GM12878 (cell line): ENCODE results near the gene ITPR3. TPM values are rescaled to one million over a fixed set of nuclear protein-coding genes. Genes with fewer than 3 reads are reported as not detected.

Source experiments
- ATAC-seq: fragments of 200-7000 bp; cut with Tn5 transposase; 3 replicates; pipeline ENCODE4 v1.9.1; 2020; ENCODE audit warnings: mild to moderate bottlenecking, moderate library complexity
- BruUV-seq: library from RNA; stranded (reverse); fragments of 400-500 nt; replicated peaks from 2 replicates; lab custom pipeline; 2021; lab: Mats Ljungman, UMichigan
- CTCF ChIA-PET: fragments of 300-600 bp; sonication (Branson Sonifier 250); formaldehyde crosslinking; extraction: SDS; loops from one replicate; lab custom pipeline; 2021; ENCODE audit warnings: inconsistent platforms; lab: Yijun Ruan, JAX
- POLR2A ChIA-PET: fragments of 350-600 bp; formaldehyde crosslinking; extraction: SDS; loops from one replicate; lab custom pipeline; 2021; ENCODE audit warnings: inconsistent platforms; lab: Charles Lee
- RAD21 ChIA-PET: fragments of 300-600 bp; sonication (Branson Sonifier 250); formaldehyde crosslinking; loops from one replicate; lab custom pipeline; 2023; ENCODE audit warnings: antibody characterized with exemption; ENCODE audit not compliant: unreplicated experiment; lab: Charles Lee
- SMC1A ChIA-PET: fragments of 300-600 bp; sonication (Branson Sonifier 250); formaldehyde crosslinking; loops from one replicate; lab custom pipeline; 2023; ENCODE audit not compliant: unreplicated experiment, uncharacterized antibody; lab: Charles Lee
- DNase-seq: peaks from one replicate; pipeline ENCODE4 v3.0.0-alpha.2; 2011; ENCODE audit warnings: low read depth, low spot score
- FAIRE-seq: peaks from 3 replicates; lab custom pipeline; 2011; peaks lifted over from hg19 to GRCh38; lab: Jason Lieb, UNC
- H2AFZ ChIP-seq: 2 replicates; pipeline ENCODE4 v1.6.0; 2011; ENCODE audit warnings: low read depth, low read length, control low read depth; ENCODE audit not compliant: control insufficient read depth
- H3K27ac ChIP-seq: 2 replicates; pipeline ENCODE4 v1.5.1; 2011; ENCODE audit warnings: control low read depth; ENCODE audit not compliant: control insufficient read depth, insufficient read depth
- H3K27me3 ChIP-seq, 2 experiments: replicated peaks in 1 of 2; 2 replicates each; pipeline versions ENCODE4 v1.6.0 to v1.6.1; 2011; ENCODE audit warnings: low read length in 1 of 2; ENCODE audit not compliant: control insufficient read depth in 2 of 2, insufficient read depth in 2 of 2
- H3K36me3 ChIP-seq, 2 experiments: 2 replicates each; pipeline ENCODE4 v1.5.1; 2011; ENCODE audit warnings: low read length in 1 of 2; ENCODE audit not compliant: control insufficient read depth in 2 of 2, insufficient read depth in 2 of 2
- H3K4me1 ChIP-seq: 2 replicates; pipeline ENCODE4 v1.6.1; 2011; ENCODE audit warnings: mild to moderate bottlenecking, low read length, moderate library complexity, mixed read lengths; ENCODE audit not compliant: control insufficient read depth, insufficient read depth
- H3K4me2 ChIP-seq: 2 replicates; pipeline ENCODE4 v1.6.0; 2011; ENCODE audit warnings: control low read depth; ENCODE audit not compliant: control insufficient read depth, insufficient read depth
- H3K4me3 ChIP-seq: fragments of 200-600 bp; sonication (generic); 2 replicates; pipeline ENCODE4 v1.5.1; 2016
- H3K79me2 ChIP-seq: 2 replicates; pipeline ENCODE4 v1.6.0; 2011; ENCODE audit warnings: low read length; ENCODE audit not compliant: control insufficient read depth, insufficient read depth
- H3K9ac ChIP-seq: 2 replicates; pipeline ENCODE4 v1.8.0; 2011; ENCODE audit warnings: low read length, control low read depth, mixed read lengths; ENCODE audit not compliant: control insufficient read depth, insufficient read depth
- H3K9me3 ChIP-seq: replicated peaks from 3 replicates; pipeline ENCODE4 v1.5.1; 2011; ENCODE audit warnings: mild to moderate bottlenecking, low read length; ENCODE audit not compliant: control insufficient read depth, insufficient read depth
- H4K20me1 ChIP-seq: 2 replicates; pipeline ENCODE4 v1.6.0; 2011; ENCODE audit not compliant: control insufficient read depth, insufficient read depth
- CEBPB ChIP-seq, 2 experiments: fragments of 150-350 bp in 1 of 2; IDR thresholded peaks; 2 replicates each; pipeline ENCODE4 v1.6.1; 2012 to 2014; ENCODE audit warnings: low read depth in 2 of 2, low read length in 2 of 2, borderline replicate concordance in 1 of 2, inconsistent platforms in 1 of 2
- EGR1 ChIP-seq, 2 experiments: IDR thresholded peaks; 1 replicate in 1 of 2; 2 replicates in 1 of 2; pipeline ENCODE4 v1.6.1; 2011 to 2012; ENCODE audit warnings: low read depth in 2 of 2, low read length in 2 of 2, borderline replicate concordance in 1 of 2, mild to moderate bottlenecking in 1 of 2, moderate library complexity in 1 of 2
- HCFC1 ChIP-seq: fragments of 150-350 bp; IDR thresholded peaks from 2 replicates; pipeline ENCODE4 v1.6.1; 2014; ENCODE audit warnings: low read length
- HDGF ChIP-seq: fragments of 450-650 bp; IDR thresholded peaks from 2 replicates; pipeline ENCODE4 v1.6.1; 2016; ENCODE audit warnings: antibody characterized with exemption
- JUNB ChIP-seq: IDR thresholded peaks from 2 replicates; pipeline ENCODE4 v1.6.1; 2016; ENCODE audit warnings: antibody characterized with exemption, mild to moderate bottlenecking
- MYB ChIP-seq: fragments of 150-350 bp; IDR thresholded peaks from 2 replicates; pipeline ENCODE4 v1.6.1; 2014; ENCODE audit warnings: mild to moderate bottlenecking, low read depth, low read length, borderline replicate concordance
- NBN ChIP-seq: fragments of 450-650 bp; IDR thresholded peaks from 2 replicates; pipeline ENCODE4 v1.6.1; 2016
- NR2F1 ChIP-seq: fragments of 450-650 bp; conservative IDR thresholded peaks from 2 replicates; pipeline ENCODE4 v1.6.1; 2017; ENCODE audit warnings: mild to moderate bottlenecking
- SMAD5 ChIP-seq: IDR thresholded peaks from 2 replicates; pipeline ENCODE4 v1.6.1; 2016; ENCODE audit warnings: antibody characterized with exemption, low read depth
- ZBTB33 ChIP-seq: fragments of 450-650 bp; IDR thresholded peaks from 2 replicates; pipeline ENCODE4 v1.6.1; 2017; ENCODE audit warnings: mild to moderate bottlenecking
- ZNF687 ChIP-seq: fragments of 450-650 bp; IDR thresholded peaks from 2 replicates; pipeline ENCODE4 v1.6.1; 2017; ENCODE audit warnings: mild to moderate bottlenecking, moderate library complexity
- WGBS: methylation state at CpG from one replicate; pipeline ENCODE4 v1.1.6; 2016; ENCODE audit warnings: low lambda C conversion rate; ENCODE audit not compliant: insufficient replicate concordance, insufficient coverage; ENCODE audit errors: missing lambda C conversion rate; 5-methylcytosine and 5-hydroxymethylcytosine counted together
- in situ Hi-C: fragments of 300-500 bp; cut with MboI; formaldehyde crosslinking; loops from 9 replicates; pipeline ENCODE4 v1.14.3; 2018; ENCODE audit warnings: mixed read lengths
- intact Hi-C: fragments of 100-400 bp; cut with micrococcal nuclease; formaldehyde crosslinking; loops from one replicate; pipeline ENCODE4 v1.14.2; 2022; ENCODE audit not compliant: unreplicated experiment
- polyA plus RNA-seq, 11 experiments: library from polyadenylated mRNA; depleted of rRNA in 4 of 11; unstranded in 6 of 11; stranded (reverse) in 5 of 11; fragments of >200 nt; fragmentation: Nextera tagmentation in 4 of 11; fragmentation: Illumina TruSeq in 1 of 11; extraction: Ambion mirVana in 4 of 11; extraction: Trizol in 1 of 11; gene quantifications; 1 replicate in 1 of 11; 2 replicates in 10 of 11; pipeline versions ENCODE4 v1.2.1 to v1.2.3, GENCODE V29; 2011 to 2016; ENCODE audit warnings: inconsistent platforms in 2 of 11, missing spikeins in 2 of 11, low read depth in 1 of 11
- total RNA-seq, 4 experiments: library from RNA; depleted of rRNA in 3 of 4; stranded (reverse); fragments of >200 nt in 3 of 4; fragmentation: Illumina TruSeq in 1 of 4; extraction: Trizol in 1 of 4; gene quantifications; 2 replicates each; pipeline versions ENCODE4 v1.2.1 to v1.2.3, GENCODE V29; 2013 to 2021

The ITPR3 gene
- total and polyA plus RNA-seq, 10 of the 15 experiments (the other 5 are each of a cell fraction or from before 2014, with no cell fraction given): 0.32 to 34.0 (median 11.9) TPM

GRCh38 chr6:33642897-33643296 lies 21.8 kb downstream of the ITPR3 start (continued):
- TF ChIP-seq MYB (no peak), SMAD5 (no peak)

- no TSS peak for BruUV-seq
- ChIA-PET SMC1A (no interaction called here), POLR2A (no interaction called here), RAD21 (no interaction called here), CTCF (interaction anchor here (2.0 kb wide), 1 partner anchor 49 kb away, joined by 6 read pairs; no protein-coding TSS in a partner anchor)
- no peak overlapping the region for H3K27ac ChIP-seq
- no peaks in the 10 kb centered on the region for H3K9me3 ChIP-seq
- no peak for TF ChIP-seq HDGF
- no peak for TF ChIP-seq JUNB
- TF ChIP-seq EGR1 (IDR thresholded peaks at IDR 0.05; ENCODE audit: borderline replicate concordance in 1 of 2, low read depth in 2 of 2, low read length in 2 of 2): no peak
- TF ChIP-seq HCFC1: no peak
- no peak for TF ChIP-seq NBN
- TF ChIP-seq ZBTB33: no peak
- TF ChIP-seq CEBPB (IDR thresholded peaks at IDR 0.05; ENCODE audit: borderline replicate concordance in 1 of 2, low read depth in 2 of 2, low read length in 2 of 2): no peak
- TF ChIP-seq ZNF687: no peak
- TF ChIP-seq NR2F1: no peak
- TF ChIP-seq MYB: no peak
- no peaks in the 10 kb centered on the region for H4K20me1 ChIP-seq
- no peaks in the 10 kb centered on the region for H3K27me3 ChIP-seq
- DNase-seq (no peak), ATAC-seq (no peak), FAIRE-seq (no peak)
- no peak overlapping the region for H2AFZ ChIP-seq
- H3K4me2 ChIP-seq: no peak overlapping the region
- peaks cover 8 to 15% of the 10 kb centered on the region in 2 experiments; a peak in 3 of 4 replicates for H3K36me3 ChIP-seq
- H3K4me1 ChIP-seq: no peaks in the 10 kb centered on the region
- no peaks in the 10 kb centered on the region for H3K79me2 ChIP-seq
- intact Hi-C loops (no loop called here), in situ Hi-C loops (no loop called here)
- H3K4me3 ChIP-seq: no peak overlapping the region
- WGBS: 65% methylated on average over 4 of the region's 4 CpGs
- no peak overlapping the region for H3K9ac ChIP-seq
These were observed 30.3 kb downstream of the ITPR3 start for GRCh38 chr6:33651403-33651802.
